ENCODE measurements around the gene CDH20.

GRCh38 chr18:61580046-61580445, 246.8 kb downstream of the CDH20 start:
- TF ChIP-seq, protein P1, sequence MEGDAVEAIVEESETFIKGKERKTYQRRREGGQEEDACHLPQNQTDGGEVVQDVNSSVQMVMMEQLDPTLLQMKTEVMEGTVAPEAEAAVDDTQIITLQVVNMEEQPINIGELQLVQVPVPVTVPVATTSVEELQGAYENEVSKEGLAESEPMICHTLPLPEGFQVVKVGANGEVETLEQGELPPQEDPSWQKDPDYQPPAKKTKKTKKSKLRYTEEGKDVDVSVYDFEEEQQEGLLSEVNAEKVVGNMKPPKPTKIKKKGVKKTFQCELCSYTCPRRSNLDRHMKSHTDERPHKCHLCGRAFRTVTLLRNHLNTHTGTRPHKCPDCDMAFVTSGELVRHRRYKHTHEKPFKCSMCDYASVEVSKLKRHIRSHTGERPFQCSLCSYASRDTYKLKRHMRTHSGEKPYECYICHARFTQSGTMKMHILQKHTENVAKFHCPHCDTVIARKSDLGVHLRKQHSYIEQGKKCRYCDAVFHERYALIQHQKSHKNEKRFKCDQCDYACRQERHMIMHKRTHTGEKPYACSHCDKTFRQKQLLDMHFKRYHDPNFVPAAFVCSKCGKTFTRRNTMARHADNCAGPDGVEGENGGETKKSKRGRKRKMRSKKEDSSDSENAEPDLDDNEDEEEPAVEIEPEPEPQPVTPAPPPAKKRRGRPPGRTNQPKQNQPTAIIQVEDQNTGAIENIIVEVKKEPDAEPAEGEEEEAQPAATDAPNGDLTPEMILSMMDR (IDR thresholded peaks at IDR 0.05), result no peak
- TF ChIP-seq POLR2A (IDR thresholded peaks at IDR 0.05), result no peak
- no peak for TF ChIP-seq EP300 (IDR thresholded peaks at IDR 0.05)
- no peak for TF ChIP-seq POLR2AphosphoS5 (IDR thresholded peaks at IDR 0.05)

Measured in stomach (tissue), 4 donors.